Stimulated activated CD4-positive, alpha-beta T cell treated with anti-CD3 and anti-CD28 coated beads, Interleukin-12 subunit alpha, Interleukin-12 subunit beta, amount 100 ng/mL, for 24 hours (primary cell): ENCODE results near the gene ZNF365.
A peak's percentile ranks its signal among the peaks of the same experiment; 100 is the strongest.

Experiments
- DNase-seq, 2 experiments: peaks; one replicate each; pipeline ENCODE4 v3.0.0-alpha.2; 2020; ENCODE audit warnings: low read depth in 2 of 2

The ZNF365 gene

DNA sequence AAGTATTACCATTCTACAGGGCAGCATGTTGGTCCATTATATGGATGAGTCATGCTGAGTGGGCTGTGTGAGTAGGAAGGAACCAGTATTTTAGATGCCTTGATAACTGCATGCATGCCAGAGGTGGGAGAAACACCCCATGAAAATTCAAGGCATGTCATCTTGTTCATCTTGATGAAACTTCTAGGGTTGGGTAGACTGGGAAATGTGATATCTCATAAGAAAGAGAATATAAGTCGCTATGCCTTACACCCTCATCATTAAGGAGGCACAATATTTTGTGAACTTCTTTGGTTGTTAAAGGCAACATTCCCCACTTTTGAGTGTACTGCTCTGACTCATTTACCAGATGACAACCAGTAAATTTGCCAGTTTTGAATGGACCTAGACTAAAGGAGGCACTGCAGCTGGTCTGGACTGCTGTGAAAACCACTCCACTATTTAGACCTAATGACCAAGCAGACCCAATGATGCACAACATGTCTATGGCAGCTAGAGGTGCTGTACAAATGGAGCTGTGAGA lies 48.0 kb downstream of the ZNF365 start:
- DNase-seq = no peak

DNA sequence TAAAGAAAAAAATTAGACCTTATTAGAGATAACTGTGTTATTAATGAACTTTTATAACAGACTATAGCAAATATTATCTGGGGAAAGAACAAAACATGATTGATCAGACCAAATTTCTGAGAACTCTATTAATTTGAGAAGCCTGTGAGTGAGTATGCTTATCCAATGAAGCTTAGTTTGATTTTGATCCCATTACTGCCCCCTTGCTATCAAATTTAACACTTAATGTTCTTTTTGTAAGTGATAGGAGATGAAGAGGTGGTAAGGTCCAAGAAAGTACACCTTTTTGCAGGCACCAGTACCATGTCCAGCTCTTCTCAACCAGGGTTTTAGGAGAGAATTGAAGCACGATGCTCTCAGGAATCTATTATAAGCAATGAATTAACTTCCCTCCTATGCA lies 49.9 kb downstream of the ZNF365 start:
- DNase-seq = no peak

DNA sequence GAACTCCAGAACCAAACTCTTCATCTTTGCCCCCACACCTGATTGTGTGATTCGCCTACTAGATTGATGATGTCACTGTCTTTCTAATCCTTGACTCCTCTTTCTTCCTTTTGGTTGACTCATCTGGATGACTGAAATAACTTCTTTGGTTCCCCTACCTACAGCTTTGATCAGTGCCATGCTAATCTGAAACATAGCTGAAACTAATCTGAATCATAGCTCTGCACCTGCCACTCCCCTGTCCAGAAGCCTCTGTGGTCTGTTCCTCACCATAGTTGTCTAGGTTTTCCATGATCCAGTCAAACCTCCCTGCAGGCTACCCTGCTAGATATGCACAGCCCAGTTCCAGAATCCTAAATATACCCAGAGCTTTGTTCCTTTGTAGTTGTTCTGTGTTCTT lies 51.9 kb downstream of the ZNF365 start:
- peak; percentile 25 to 34 for DNase-seq

DNA sequence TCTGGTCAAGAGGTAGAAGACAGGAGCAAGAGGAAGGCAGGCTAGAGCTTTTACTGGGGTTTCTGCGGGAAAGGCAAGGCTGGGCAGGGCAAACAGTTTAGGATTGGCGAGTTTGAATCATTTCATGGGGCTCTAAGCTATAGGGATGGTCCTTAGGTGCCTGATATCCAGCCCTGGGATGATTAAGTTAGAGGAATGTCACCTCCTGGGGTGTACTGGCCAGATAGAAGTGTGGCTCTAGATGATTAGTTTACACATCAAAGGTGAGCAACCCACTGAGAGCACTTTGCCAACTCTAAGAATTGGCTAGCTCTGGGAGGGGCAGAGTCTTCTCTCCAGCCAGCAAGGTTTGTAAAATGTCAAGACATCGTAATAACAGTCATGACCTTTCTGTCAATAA lies 52.4 kb downstream of the ZNF365 start:
- no peak for DNase-seq

DNA sequence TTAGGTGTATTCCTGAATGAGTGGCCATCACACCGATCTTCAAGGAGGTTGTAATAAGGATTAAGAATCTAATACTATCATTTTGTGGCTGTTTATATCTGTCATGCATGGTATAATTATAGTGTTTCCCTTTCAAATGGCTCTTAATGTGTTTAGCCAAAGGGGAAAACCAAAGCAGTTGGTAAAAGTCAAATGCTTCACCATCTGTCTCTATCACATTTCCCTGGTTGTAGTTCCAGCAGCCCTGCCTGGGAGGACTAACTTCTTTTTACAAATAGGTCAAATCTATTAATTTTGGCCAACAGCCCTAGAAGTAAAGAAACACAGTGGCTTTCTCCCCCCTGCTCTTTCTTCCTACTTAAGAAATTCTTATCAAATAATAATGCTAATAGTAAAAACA lies 56.7 kb downstream of the ZNF365 start:
- no peak for DNase-seq

DNA sequence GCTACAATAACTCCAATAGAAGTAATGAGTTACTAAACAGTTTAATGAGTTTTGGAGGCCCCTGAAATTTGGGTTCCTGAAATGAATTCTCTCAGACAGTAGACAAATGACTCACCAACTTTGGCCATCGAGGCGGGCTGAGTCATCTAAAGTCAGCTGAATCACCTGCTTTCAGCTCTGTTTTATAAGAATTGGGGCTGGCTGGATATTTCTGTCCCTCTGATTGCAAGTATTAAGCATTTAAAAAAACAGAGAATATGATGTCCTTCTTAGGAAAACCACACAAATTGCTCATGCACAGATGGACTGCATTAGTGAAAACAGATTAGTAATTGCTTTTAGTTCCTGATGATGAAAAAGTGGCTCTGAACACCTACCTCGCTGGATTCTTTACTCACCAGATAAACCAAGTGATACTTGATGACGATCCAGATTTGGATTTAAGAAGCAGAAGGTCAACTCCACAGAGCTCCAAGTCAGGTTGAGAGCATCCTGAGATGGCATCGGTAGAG lies 59.1 kb downstream of the ZNF365 start:
- peak; percentile 53 to 63 for DNase-seq

DNA sequence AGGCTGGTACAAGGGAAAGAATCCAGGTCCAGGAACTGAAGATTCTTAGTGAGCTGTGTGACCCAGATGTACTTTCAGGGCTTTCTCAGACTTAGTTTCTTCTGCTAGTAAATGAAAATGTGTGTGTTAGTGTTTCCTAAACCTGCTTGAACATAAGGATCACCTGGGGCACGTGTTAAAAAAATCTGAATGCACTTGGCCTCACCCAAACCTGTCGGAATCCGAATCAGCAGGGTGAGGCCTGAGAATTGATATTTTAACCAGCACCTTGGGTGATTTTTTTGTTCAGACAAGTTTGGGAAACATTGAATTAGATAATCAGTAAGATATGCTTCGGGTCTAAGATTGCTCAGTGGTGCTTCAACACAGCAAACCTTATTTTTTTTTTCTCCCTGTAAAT lies 59.7 kb downstream of the ZNF365 start:
- no peak for DNase-seq

DNA sequence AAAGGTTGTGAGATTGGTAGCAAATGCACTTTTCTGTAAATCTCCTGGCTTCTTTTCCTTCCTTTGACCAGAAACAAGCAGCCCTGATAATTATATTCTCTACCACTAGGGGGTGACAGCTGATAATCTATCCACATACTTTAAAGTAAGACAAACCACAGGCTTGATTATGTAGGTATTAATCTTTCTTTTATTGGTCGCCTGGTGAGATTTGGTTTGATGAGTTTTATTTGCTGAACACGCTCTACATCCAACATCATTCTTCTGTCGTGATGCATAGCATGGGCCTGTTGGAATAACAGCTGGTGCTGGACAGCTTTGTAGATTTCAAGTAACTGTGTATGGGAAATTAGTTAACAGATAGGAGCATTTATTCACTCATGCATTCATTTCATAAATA lies 63.5 kb downstream of the ZNF365 start:
- DNase-seq = no peak

DNA sequence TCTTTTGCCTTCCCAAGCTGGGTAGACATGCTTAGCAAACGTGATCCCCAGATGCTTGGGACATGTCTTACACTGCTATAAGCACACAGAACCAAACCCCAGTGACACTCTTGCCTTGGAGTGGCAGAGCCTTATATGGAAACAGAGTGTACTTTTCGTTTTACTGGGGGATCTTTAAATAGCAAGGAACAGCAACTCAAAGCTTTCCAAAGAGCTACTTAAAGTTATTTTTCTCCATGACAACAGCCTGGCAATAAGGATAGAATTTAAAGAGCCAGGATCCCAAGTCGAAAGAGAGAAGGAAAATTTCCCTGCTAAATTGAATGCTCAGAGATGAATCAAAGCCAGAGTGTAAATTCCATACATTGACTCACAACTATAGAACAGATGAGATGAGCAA lies 67.8 kb downstream of the ZNF365 start:
- no peak for DNase-seq

DNA sequence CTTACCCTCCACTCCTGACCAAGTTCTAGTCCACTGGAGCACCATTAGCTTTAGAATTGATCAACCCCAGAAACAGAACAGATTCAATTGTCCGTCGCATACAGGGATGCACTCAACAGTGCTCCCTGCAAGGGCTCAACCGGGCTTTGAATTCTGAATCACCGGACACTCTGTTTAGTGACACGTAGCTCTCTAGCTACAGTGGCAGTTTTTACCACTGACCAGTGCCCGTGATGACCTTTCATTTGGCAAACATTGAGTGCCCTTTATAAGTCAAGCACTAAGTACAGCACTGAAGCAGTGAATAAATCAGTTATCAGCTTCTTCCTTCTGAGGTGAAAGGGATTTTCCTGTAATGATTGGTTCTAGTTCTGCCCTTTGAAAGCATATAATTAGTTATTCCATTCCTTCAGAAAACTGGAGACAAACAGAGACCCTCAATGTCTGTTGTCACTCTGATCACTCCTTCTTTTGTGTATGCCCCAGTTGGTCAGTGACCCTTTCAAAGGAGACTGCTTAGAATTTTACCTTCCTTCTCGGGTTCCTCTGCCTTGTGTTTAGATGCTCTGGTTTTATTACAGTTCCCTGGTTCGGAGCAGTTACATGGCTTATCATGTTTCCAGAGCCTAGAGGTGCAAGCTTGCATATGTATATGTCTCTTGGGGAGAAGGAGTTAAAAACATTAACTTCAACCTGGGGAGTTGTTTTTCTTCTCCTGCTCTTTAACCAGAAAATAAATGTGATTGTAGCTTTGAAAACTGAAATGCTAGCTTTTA lies 68.9 kb downstream of the ZNF365 start:
- DNase-seq = no peak

DNA sequence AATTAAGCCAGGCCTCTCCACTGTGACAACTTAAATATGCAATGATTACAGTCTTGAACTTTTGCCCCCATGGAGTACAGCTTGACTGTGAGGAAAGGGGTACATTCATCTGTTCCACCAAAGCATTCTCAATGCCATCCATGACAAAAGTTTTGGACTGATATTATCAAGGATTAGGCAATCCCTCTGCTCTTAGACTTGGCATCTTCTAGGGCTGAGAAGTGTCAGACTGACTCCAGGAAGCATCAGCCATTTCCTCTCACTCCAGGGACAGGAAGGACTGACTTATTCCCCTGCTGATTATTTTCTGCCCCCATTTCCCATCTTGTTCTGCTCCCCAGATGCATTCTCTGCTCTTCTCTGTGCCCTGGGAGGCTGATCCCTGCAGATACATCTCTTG lies 69.7 kb downstream of the ZNF365 start:
- DNase-seq = no peak

DNA sequence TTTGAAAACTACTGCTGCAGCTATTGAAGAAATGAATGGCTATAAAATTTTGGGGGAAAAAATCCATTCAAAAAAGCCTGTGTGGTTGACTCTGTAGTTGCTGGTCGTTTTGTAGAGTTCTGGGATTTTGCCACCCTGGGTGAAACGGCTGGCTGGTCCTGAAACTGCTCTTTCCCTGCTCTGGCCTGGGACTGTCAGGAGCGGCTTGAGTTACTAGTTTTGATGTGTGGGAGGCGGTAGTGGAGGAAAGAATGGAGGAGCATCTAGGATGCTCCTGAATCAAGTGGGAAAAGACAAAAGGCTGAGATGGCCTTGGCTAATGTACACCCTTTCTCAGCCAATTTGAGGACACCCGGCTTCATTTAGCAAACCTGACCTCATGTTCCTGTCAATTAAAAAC lies 72.5 kb downstream of the ZNF365 start:
- no peak for DNase-seq

DNA sequence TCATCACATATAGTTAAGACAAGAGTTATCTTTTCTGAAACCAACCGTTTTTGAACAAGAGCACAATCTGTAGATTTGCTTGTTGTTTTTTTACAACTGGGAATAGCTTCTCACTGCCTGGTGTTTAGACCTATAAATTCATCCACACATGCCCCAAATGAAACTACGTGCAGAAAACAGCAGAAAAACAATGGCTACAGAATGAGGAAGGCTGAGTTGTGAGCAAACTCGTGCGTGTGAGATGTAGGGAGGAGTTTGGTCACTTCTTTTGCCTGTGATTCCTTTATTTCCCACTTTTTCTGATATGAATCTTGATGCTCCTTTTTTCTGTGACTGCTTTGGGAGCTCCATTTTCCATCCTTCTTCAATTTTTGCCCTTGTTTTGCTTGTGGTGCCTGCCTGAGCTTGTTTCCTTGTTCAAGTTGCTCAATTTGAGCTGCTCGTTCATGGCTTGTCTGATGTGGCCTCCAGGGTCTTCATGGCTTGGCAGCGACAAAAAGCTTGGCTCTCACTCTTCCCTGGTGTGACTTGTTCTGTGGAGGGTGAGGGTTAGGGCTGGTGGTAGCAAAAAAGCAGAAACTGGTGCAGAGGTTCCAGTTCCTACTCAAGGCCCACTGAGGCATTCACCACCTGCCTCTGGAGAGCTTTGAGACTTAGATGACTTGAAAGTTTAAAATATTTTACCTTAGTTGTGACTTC lies 76.9 kb downstream of the ZNF365 start:
- DNase-seq = no peak

DNA sequence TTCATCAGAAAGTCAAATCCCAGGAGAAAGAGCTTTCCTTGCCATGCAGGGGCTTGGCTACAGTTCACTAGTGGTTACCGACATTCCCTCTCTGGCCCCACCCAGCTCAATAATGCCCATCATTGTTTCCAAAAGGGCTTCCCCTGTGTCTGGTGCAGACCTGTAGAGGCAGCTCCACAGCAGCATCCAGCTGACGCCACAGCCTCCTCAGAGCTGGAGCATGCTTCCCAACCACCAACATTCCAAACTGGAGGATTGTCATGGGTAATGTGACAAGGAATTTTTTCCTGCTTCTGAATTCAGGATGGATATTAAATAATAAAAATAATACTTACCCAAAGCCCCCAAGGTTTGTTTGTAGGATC lies 77.4 kb downstream of the ZNF365 start:
- DNase-seq = no peak
